ENCODE results near the gene AHDC1.

GRCh38 chr1:27581823-27582243 is 22.1 kb downstream of the AHDC1 start:
- TF ChIP-seq GATA2 (IDR thresholded peaks at IDR 0.05; ENCODE audit: low read depth, low read length), result no peak
- no peak for TF ChIP-seq GATA3 (IDR thresholded peaks at IDR 0.05; ENCODE audit: low read depth, low read length)
